Activated CD8-positive, alpha-beta memory T cell treated with anti-CD3 and anti-CD28 coated beads, Interleukin-2, amount 50 U/mL, for 48 hours (primary cell): ENCODE results near the gene HSPA2.
"Not testable (repeated sequence)": the region's sequence is repeated elsewhere in the genome, so short reads cannot be mapped to it uniquely, and the experiment has no call there.

Experiments
- DNase-seq: peaks from one replicate; pipeline ENCODE4 v3.0.0-alpha.2; 2020

The HSPA2 gene

GRCh38 chr14:64515053-64515452, 25.5 kb upstream of the HSPA2 start:
- DNase-seq: no peak

GRCh38 chr14:64516969-64517368, 23.6 kb upstream of the HSPA2 start:
- no peak for DNase-seq

- not testable (repeated sequence) for DNase-seq
Observed at GRCh38 chr14:64517667-64518066, 22.9 kb upstream of the HSPA2 start.

- no peak for DNase-seq
Observed at GRCh38 chr14:64518229-64518628, 22.3 kb upstream of the HSPA2 start.

- no peak for DNase-seq
Observed at GRCh38 chr14:64520699-64521098, 19.8 kb upstream of the HSPA2 start.

GRCh38 chr14:64522591-64523355, 17.8 kb upstream of the HSPA2 start:
- DNase-seq: no peak

GRCh38 chr14:64525354-64525753, 15.2 kb upstream of the HSPA2 start:
- no peak for DNase-seq

- no peak for DNase-seq
Observed at GRCh38 chr14:64531567-64531966, 9.0 kb upstream of the HSPA2 start.

GRCh38 chr14:64536488-64537245, 3.9 kb upstream of the HSPA2 start:
- no peak for DNase-seq

GRCh38 chr14:64541261-64541971, 875 bp downstream of the HSPA2 start:
- DNase-seq: peak; percentile 57

- DNase-seq: peak; percentile 56
Observed at GRCh38 chr14:64541972-64542835, 1.7 kb downstream of the HSPA2 start.

- no peak for DNase-seq
Observed at GRCh38 chr14:64542836-64543201, 2.3 kb downstream of the HSPA2 start.

- DNase-seq: no peak
Observed at GRCh38 chr14:64544607-64545312, 4.2 kb downstream of the HSPA2 start.

- DNase-seq: no peak
Observed at GRCh38 chr14:64549016-64549415, 8.5 kb downstream of the HSPA2 start.

- DNase-seq: peak; percentile 75
Observed at GRCh38 chr14:64549791-64550620, 9.5 kb downstream of the HSPA2 start, which contains the start of gene PPP1R36. Gene PPP1R36, plus strand, starts transcription at chr14:64549961. Its CDS starts 37 bp downstream, at chr14:64549998.

- no peak for DNase-seq
Observed at GRCh38 chr14:64550621-64551333, 10.2 kb downstream of the HSPA2 start.

GRCh38 chr14:64554556-64554955, 14.0 kb downstream of the HSPA2 start:
- DNase-seq: no peak

- no peak for DNase-seq
Observed at GRCh38 chr14:64556526-64556925, 16.0 kb downstream of the HSPA2 start.

- not testable (repeated sequence) for DNase-seq
Observed at GRCh38 chr14:64558216-64558615, 17.7 kb downstream of the HSPA2 start.

- no peak for DNase-seq
Observed at GRCh38 chr14:64561631-64562030, 21.1 kb downstream of the HSPA2 start.
